MCF 10A (cell line): ENCODE results near the gene S100A4. TPM values are rescaled to one million over a fixed set of nuclear protein-coding genes. Genes with fewer than 3 reads are reported as not detected.

Source experiments
- BruUV-seq: library from RNA; stranded (reverse); fragments of 400-500 nt; replicated peaks from 2 replicates; lab custom pipeline; 2021; lab: Mats Ljungman, UMichigan
- CTCF ChIA-PET: fragments of 300-600 bp; sonication (Branson Sonifier 250); formaldehyde crosslinking; extraction: SDS; loops from one replicate; lab custom pipeline; 2021; ENCODE audit warnings: antibody characterized with exemption, inconsistent platforms; lab: Yijun Ruan, JAX
- POLR2A ChIA-PET: fragments of 300-600, 350-650 bp; sonication (Branson Sonifier 250); formaldehyde crosslinking; extraction: SDS; loops from one replicate; lab custom pipeline; 2020; ENCODE audit warnings: antibody characterized with exemption, inconsistent platforms; lab: Yijun Ruan, JAX
- DNase-seq: peaks from one replicate; pipeline ENCODE4 v3.0.0-alpha.2; 2018; ENCODE audit not compliant: unreplicated experiment
- H3K27ac Mint-ChIP-seq: one replicate; pipeline ENCODE4 v1.8.0; 2022; ENCODE audit warnings: mild to moderate bottlenecking, low read depth, mixed read lengths; ENCODE audit not compliant: unreplicated experiment
- H3K27me3 Mint-ChIP-seq: one replicate; pipeline ENCODE4 v1.8.0; 2022; ENCODE audit warnings: mixed read lengths; ENCODE audit not compliant: insufficient read depth, unreplicated experiment
- H3K36me3 Mint-ChIP-seq: one replicate; pipeline ENCODE4 v1.8.0; 2022; ENCODE audit warnings: mild to moderate bottlenecking, moderate library complexity, mixed read lengths; ENCODE audit not compliant: insufficient read depth, unreplicated experiment
- H3K4me1 Mint-ChIP-seq: one replicate; pipeline ENCODE4 v1.8.0; 2022; ENCODE audit warnings: mixed read lengths; ENCODE audit not compliant: insufficient read depth, unreplicated experiment
- H3K4me3 Mint-ChIP-seq: one replicate; pipeline ENCODE4 v1.8.0; 2022; ENCODE audit warnings: mild to moderate bottlenecking, moderate library complexity, mixed read lengths; ENCODE audit not compliant: unreplicated experiment
- H3K9me3 Mint-ChIP-seq: one replicate; pipeline ENCODE4 v1.8.0; 2022; ENCODE audit warnings: mixed read lengths; ENCODE audit not compliant: unreplicated experiment
- intact Hi-C: fragments of 100-400 bp; cut with micrococcal nuclease; formaldehyde crosslinking; loops from 2 replicates; pipeline ENCODE4 v1.14.1; 2022
- total RNA-seq: library from RNA; stranded (reverse); gene quantifications from 2 replicates; pipeline ENCODE4 v1.2.3, GENCODE V29; 2022
- TF ChIP-seq, protein P1 (sequence below): fragments of 200-600 bp; IDR thresholded peaks from one replicate; pipeline ENCODE4 v1.8.0; 2022; ENCODE audit warnings: antibody characterized with exemption, mild to moderate bottlenecking; ENCODE audit not compliant: unreplicated experiment

The S100A4 gene
- total RNA-seq, 1 experiment from 2014 or later: 60.7 TPM

DNA sequence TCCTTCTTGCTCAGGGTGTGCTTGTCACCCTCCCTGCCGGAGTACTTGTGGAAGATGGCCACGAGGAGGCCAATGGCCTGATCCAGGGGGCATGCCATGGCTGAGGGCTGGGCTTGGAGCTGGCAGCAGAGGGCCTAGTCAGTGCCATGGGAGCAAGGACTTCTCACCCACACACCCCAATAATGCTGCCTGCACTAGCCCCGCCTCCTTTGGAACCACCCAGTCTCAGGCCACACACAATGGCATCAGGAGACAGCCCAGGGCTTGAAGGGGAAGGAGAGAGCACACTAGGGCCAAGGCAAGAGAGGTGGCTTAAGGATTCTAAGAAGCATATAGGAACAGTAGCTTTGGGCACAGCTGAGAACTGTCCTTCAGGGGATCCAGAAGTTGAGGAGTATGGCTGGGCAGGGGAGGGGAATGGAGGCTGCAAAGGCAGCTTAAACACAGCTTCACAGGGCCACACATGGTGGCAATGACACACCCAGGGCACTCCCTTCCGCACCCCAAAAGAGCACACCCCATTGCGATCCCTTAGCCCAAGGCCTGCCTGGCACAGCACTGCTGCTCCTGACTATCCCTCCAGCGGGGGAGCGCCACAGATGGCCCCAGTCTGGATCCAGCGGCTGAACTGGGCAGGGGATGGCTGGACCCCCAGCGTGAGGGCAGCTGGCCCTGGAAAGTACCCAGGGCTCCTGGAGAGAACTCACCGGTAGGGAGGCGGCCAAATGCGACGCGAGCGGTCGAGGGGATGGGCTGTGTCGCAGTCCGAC is 10.2 kb downstream of the S100A4 start, which contains the start of gene S100A6:
Gene S100A6 (minus strand): TSS at position 750 of the 770 bp plus-strand sequence. CDS start 652 bp downstream, at position 98.
- TF ChIP-seq, protein P1, sequence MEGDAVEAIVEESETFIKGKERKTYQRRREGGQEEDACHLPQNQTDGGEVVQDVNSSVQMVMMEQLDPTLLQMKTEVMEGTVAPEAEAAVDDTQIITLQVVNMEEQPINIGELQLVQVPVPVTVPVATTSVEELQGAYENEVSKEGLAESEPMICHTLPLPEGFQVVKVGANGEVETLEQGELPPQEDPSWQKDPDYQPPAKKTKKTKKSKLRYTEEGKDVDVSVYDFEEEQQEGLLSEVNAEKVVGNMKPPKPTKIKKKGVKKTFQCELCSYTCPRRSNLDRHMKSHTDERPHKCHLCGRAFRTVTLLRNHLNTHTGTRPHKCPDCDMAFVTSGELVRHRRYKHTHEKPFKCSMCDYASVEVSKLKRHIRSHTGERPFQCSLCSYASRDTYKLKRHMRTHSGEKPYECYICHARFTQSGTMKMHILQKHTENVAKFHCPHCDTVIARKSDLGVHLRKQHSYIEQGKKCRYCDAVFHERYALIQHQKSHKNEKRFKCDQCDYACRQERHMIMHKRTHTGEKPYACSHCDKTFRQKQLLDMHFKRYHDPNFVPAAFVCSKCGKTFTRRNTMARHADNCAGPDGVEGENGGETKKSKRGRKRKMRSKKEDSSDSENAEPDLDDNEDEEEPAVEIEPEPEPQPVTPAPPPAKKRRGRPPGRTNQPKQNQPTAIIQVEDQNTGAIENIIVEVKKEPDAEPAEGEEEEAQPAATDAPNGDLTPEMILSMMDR: no peak
- intact Hi-C loops: no loop called here
- H3K4me3 Mint-ChIP-seq: peak within 1 kb of the TSS; percentile 99

DNA sequence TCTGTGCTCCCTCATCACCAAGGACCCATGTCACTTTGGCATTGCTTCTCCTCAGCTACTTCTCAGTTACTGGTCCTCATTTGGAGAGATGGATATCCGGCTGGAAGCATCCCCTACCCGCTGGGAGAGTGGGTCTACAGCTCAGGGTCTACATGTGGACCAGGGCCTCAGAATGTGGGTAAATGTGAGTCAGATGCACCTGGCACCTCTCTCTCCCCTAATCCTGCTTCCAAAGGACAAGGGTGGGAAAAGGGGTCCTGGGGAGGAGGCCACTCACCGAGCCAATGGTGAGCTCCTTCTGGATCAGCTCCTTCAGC is 10.7 kb downstream of the S100A4 start:
- peaks cover 60% of the 10 kb centered on the region for H3K4me1 Mint-ChIP-seq
- no peak for DNase-seq
- no peaks in the 10 kb centered on the region for H3K9me3 Mint-ChIP-seq
- TF ChIP-seq, protein P1: no peak
- no TSS peak for BruUV-seq
- H3K4me3 Mint-ChIP-seq: peak overlapping the region; percentile 99
- no peaks in the 10 kb centered on the region for H3K27me3 Mint-ChIP-seq
- H3K36me3 Mint-ChIP-seq: peaks cover 27% of the 10 kb centered on the region
- ChIA-PET CTCF (interaction anchor here (0.6 to 11.3 kb wide), 13 partner anchors 9 to 142 kb away, joined by 3 to 224 read pairs (median 9); partner anchors contain the start of genes S100A14, S100A16, S100A2 and S100A3), POLR2A (interaction anchor here (0.6 to 36.1 kb wide), 12 partner anchors 18 to 1646 kb away, joined by 3 to 2106 read pairs (median 11); partner anchors contain the start of genes CHTOP, RPS27, S100A13 and S100A14)
- intact Hi-C loops: loop anchor here (1.0 to 5.0 kb wide), 2 partner anchors 10 to 137 kb away; partner anchors contain the start of genes ILF2 and S100A4
- peak overlapping the region; percentile 75 for H3K27ac Mint-ChIP-seq

More for the DNA sequence above, 10.2 kb downstream of the S100A4 start, which contains the start of gene S100A6:
- no peaks in the 10 kb centered on the region for H3K9me3 Mint-ChIP-seq
- ChIA-PET POLR2A (interaction anchor here (0.6 to 36.1 kb wide), 16 partner anchors 18 to 1647 kb away, joined by 3 to 2106 read pairs (median 8); partner anchors contain the start of genes CHTOP, CREB3L4, RPS27 and S100A13), CTCF (interaction anchor here (0.5 to 11.3 kb wide), 18 partner anchors 10 to 431 kb away, joined by 3 to 224 read pairs (median 4); partner anchors contain the start of genes S100A14, S100A16, S100A2 and S100A3)
- peak within 1 kb of the TSS; percentile 75 for H3K27ac Mint-ChIP-seq
- peaks cover 27% of the 10 kb centered on the region for H3K36me3 Mint-ChIP-seq
- no peaks in the 10 kb centered on the region for H3K27me3 Mint-ChIP-seq
- TSS peak; percentile 77 for BruUV-seq
- peaks cover 65% of the 10 kb centered on the region for H3K4me1 Mint-ChIP-seq
- peak; percentile 76 for DNase-seq

- TF ChIP-seq, protein P1: no peak
- H3K27ac Mint-ChIP-seq: peak overlapping the region; percentile 75
- CTCF ChIA-PET: interaction anchor here (0.6 to 11.3 kb wide), 15 partner anchors 9 to 141 kb away, joined by 3 to 224 read pairs (median 15); partner anchors contain the start of genes S100A14, S100A16, S100A2 and S100A3
- peak; percentile 73 for DNase-seq
- H3K27me3 Mint-ChIP-seq: no peaks in the 10 kb centered on the region
- peaks cover 55% of the 10 kb centered on the region for H3K4me1 Mint-ChIP-seq
- intact Hi-C loops: loop anchor here (1.0 to 5.0 kb wide), 2 partner anchors 11 to 138 kb away; partner anchors contain the start of genes ILF2 and S100A4
- H3K36me3 Mint-ChIP-seq: peaks cover 27% of the 10 kb centered on the region
- POLR2A ChIA-PET: interaction anchor here (0.5 to 36.1 kb wide), 14 partner anchors 17 to 1487 kb away, joined by 3 to 2106 read pairs (median 10); partner anchors contain the start of genes CHTOP, RPS27, S100A13 and S100A14
- H3K4me3 Mint-ChIP-seq: peak overlapping the region; percentile 99
- no peaks in the 10 kb centered on the region for H3K9me3 Mint-ChIP-seq
- TSS peak; percentile 88 for BruUV-seq
These were observed 11.2 kb downstream of the S100A4 start for GRCh38 chr1:153534226-153534924.
